GM19240 (cell line): ENCODE results near the gene GNMT.
"Not testable (repeated sequence)": the region's sequence is repeated elsewhere in the genome, so short reads cannot be mapped to it uniquely, and the experiment has no call there.

Experiments used
- DNase-seq: peaks from one replicate; pipeline ENCODE4 v3.0.0; 2011; ENCODE audit warnings: low spot score; ENCODE audit not compliant: insufficient read length

Gene GNMT

GRCh38 chr6:42941356-42941755, 19.2 kb upstream of the GNMT start:
- DNase-seq = not testable (repeated sequence)

- no peak for DNase-seq
These were observed 18.1 kb upstream of the GNMT start for GRCh38 chr6:42942444-42942843.

DNA sequence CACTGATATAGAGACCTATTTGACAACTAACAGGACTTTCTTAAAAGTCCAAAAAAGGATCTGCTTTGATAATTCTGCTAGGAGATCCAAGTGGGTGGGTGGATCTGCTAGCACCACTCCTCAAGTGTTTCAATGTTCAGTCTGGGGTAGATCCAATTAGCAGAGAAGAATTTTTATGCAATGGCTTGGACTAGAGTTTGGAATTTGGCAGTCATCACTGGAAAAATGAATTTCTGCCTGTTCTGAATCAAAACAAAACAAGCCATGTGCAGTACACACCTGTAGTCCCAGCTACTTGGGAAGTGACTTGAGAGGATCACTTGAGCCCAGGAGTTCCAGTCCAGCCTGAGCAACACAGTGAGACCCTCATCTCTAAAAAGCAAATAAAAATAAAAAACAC, 12.6 kb upstream of the GNMT start:
- DNase-seq = no peak

DNA sequence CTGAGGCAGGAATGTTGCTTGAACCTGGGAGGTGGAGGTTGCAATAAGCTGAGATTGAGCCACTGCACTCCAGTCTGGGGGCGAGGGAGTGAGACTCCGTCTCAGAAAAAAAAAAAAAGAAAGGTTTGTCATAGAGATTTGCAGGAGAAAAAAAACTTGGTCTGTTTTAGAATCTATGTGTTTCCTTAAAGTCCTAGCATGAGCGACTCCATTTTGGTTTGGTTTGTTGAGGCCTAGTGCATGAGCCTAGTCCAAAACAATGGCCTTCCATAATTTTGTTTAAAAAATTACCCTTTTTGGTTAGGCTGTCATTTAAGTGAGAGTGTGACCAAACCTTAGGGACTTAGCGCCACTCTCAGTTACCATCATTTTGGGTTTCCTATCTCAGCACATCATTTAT, 8.2 kb upstream of the GNMT start:
- no peak for DNase-seq

- not testable (repeated sequence) for DNase-seq
These were observed 6.1 kb upstream of the GNMT start for GRCh38 chr6:42954405-42954804.

DNA sequence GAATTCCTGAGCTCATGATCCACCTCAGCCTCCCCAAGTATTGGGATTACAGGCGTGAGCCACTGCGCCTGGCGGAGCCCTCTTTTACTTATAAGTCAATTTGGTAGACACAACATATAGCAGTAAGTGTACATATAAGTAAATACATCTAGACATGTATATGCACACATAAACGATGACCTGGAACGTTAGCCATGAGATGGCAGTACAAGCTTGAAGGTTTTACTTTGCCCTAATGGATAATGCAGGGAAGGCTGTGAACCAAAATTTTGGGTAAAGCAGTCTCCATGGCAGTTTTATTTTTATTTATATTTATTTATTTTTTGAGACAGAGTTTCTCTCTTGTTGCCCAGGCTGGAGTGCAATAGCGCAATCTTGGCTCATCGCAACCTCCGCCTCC, 2.4 kb upstream of the GNMT start:
- DNase-seq = no peak

DNA sequence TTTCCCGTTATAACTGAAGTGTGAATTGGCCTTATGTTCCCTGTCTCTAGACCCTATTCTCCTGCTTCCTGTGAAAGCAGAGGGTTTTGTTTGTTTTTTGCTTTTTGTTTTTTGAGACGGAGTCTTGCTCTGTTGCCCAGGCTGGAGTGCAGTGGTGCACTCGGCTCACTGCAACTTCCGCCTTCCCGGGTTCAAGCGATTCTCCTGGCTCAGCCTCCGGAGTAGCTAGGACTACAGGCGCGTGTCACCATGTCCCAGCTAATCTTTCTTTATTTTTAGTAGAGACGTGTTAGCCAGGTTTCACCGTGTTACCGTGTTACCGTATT, 674 bp upstream of the GNMT start:
- DNase-seq = no peak

GRCh38 chr6:42961020-42961470, 491 bp downstream of the GNMT start:
- DNase-seq = no peak

DNA sequence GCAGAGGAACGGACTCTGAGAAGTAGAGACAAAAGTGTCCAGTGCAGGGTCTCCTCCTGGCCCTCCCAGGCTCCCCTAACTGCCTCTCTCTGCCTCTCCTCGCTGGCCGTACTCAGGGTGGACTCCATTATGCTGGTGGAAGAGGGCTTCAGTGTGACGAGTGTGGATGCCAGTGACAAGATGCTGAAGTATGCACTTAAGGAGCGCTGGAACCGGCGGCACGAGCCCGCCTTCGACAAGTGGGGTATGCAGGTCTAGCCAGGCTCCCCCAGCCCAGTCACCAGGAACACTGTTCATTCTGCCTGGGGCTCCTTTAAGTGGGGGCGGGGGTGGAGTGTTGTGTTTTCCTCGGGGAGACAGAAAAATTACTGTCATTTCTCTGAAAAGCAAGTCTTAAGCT, 1.5 kb downstream of the GNMT start:
- no peak for DNase-seq

DNA sequence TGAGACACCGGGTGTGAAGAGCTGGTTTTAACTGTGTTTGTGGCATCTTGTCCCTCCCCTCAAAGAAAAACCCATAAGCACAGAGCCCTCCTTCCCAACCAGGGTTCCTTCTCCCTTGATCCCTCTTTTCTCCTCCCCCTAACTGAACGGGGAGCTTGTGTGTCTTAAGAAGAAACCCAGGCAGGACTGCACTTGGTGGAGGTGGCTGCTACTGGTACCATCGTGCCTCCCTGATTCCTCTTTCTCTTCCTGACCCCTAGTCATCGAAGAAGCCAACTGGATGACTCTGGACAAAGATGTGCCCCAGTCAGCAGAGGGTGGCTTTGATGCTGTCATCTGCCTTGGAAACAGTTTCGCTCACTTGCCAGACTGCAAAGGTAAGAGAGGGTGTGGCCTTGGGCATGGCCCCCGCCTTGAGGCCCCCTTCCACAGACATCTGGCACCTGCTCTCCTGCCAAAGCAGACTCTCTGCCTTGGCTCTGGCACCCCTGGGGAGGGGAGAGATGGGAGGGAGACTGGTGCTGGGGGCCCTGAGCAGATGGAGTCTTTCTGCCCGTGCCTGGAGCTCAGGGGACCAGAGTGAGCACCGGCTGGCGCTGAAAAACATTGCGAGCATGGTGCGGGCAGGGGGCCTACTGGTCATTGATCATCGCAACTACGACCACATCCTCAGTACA, 2.1 kb downstream of the GNMT start:
- DNase-seq = no peak

DNA sequence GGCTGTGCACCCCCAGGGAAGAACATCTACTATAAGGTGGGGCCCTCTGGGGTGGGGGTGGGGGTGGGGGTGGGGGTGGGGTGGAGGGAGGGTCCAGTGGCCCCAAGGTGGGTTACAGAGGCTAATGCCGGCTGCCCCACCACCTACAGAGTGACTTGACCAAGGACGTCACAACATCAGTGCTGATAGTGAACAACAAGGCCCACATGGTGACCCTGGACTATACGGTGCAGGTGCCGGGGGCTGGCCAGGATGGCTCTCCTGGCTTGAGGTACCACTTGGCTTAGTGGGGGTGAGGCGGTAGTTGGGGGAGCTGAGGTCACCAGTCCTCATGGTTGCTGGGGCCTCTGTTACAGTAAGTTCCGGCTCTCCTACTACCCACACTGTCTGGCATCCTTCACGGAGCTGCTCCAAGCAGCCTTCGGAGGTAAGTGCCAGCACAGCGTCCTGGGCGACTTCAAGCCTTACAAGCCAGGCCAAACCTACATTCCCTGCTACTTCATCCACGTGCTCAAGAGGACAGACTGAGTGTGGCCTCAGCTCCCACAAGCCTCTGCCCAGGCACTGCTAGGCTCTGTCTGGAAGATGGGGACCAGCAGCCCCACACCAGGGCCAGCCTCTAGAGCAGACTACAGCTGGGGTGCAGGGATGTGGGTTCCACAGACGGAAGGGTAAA, 2.8 kb downstream of the GNMT start:
- no peak for DNase-seq

- no peak for DNase-seq
These were observed 3.5 kb downstream of the GNMT start for GRCh38 chr6:42963855-42964605.

DNA sequence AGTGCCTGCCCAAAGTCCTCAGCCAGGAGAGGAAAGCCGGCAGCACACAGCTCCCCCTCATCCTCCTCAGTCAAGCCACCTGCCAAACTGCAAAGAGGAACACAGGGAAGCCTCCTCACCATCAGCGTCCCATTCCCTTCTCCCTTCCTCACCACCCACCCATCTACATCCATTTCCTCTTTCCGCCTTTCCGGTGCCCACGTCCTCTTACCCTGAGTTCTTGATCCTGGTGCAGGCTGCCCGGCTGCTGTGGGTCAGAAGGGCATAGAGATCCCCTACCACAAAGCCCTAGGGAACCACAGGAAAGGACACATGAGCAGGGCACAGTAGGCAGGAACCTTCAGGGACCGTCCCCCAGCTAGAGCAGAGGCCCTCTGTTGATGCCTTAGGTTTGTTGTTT, 6.0 kb downstream of the GNMT start:
- no peak for DNase-seq

GRCh38 chr6:42967228-42967627, 6.7 kb downstream of the GNMT start:
- DNase-seq = no peak

DNA sequence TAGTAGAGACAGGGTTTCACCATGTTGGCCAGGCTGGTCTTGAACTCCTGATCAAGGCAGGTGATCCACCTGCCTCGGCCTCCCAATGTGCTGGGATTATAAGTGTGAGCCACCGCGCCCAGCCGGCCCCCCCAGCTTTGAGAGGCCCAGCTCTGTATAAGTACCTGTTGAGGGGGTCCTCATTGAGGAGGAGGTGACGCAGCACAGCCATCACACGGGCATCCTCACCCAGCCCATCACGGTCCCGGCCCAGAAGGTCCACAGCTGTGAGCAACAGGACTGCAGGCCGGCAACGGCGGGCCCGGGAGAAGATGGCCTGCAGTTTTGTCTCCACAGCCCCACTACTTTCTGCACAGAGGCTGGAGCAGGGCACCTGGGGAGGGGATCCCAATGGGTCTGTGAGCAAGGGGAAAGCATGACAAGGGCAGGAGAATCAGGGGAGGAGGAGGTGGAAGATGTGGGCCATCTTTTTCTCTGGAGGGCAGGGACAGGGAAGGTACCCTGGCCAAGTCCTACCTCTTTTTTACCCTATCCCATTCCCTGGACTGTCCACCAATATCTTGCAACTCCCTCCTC, 7.7 kb downstream of the GNMT start:
- no peak for DNase-seq

DNA sequence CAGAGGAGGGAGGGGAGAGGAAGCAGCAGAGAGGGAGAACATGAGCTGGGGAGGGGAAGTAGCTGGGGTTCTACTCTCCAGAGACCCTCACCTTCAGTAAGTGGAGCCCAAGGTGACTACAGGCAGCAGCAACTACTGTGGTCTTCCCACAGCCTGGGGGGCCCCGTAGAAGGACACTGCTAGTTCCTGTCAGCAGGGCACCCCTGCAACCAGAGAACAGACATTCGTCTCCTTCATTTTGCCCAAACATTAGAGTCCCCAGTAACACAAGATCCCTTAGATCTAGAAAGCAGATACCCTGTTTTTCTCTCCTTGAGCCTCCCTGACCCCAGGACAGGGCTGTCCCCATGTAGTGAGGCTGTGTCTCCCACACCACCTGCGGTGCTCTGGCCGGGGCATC, 8.2 kb downstream of the GNMT start:
- DNase-seq = no peak

DNA sequence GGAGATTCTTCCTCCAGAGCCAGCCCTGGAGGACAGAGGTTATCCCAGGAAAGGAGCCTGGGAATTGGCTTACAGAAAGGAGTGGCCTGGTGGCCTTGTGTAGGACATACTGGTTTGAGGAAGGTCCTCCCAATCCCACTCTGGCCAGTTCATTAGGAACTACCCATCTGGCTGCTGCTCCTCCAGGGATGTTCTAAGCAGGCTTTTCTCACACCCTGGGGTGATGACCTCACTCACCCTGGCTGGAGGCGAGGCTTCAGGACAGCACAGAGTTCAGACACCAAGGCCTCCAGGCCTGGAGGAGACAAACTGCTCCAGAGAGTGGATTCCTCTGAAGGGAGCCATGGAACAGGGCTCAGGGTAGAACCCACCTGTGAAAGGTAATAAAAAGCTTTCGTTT, 8.9 kb downstream of the GNMT start:
- no peak for DNase-seq

DNA sequence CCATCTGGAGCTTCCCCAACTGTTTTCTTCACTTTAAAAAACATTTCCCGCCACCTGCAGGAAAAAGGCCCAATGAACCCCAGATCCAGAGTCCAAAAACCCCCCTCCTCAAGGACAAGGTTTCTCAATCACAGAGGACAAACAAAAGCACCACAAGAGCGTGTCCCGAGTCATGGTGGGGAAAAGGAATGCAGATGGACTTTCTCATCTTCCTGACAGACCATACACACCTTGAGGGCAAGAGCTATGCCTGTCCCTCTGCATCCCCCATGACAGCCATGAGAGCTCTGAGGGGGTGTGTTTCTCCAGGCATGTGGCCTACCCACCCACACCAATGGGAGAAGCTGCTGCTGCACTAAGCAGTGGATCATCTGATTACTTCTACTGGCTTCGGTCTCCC, 9.4 kb downstream of the GNMT start:
- no peak for DNase-seq

- no peak for DNase-seq
These were observed 10.5 kb downstream of the GNMT start for GRCh38 chr6:42970871-42971612.

GRCh38 chr6:42971746-42972327, 11.3 kb downstream of the GNMT start:
- DNase-seq = no peak

- DNase-seq = no peak
These were observed 13.4 kb downstream of the GNMT start for GRCh38 chr6:42973926-42974325.
